Uterus (tissue), 2 donors: ENCODE results near the gene ACTL6B.

ENCODE experiments used
- CTCF ChIP-seq, 4 experiments: fragments of 200-600 bp in 2 of 4; fragments of 450-650 bp in 2 of 4; sonication (generic) in 2 of 4; IDR thresholded peaks; one replicate each; pipeline ENCODE4 v1.5.1; 2016 to 2019; ENCODE audit warnings: antibody characterized with exemption in 4 of 4, mild to moderate bottlenecking in 2 of 4, moderate library complexity in 1 of 4
- POLR2A ChIP-seq, 2 donors: fragments of 450-650 bp; IDR thresholded peaks; one replicate each; pipeline ENCODE4 v1.6.1; 2016; ENCODE audit warnings: antibody characterized with exemption in 2 of 2, mild to moderate bottlenecking in 1 of 2, moderate library complexity in 1 of 2

- TF ChIP-seq POLR2A (IDR thresholded peaks at IDR 0.05): no peak
- no peak for TF ChIP-seq CTCF (IDR thresholded peaks at IDR 0.05)
Measured at GRCh38 chr7:100687751-100688300, 31.6 kb upstream of the ACTL6B start.
